HFFc6 (cell line): ENCODE measurements around the gene BCL2. TPM values are rescaled to one million over a fixed set of nuclear protein-coding genes. Genes with fewer than 3 reads are reported as not detected.

ENCODE experiments used
- DNase-seq: peaks from one replicate; pipeline ENCODE4 v3.0.0-alpha.2; 2018
- H3K27ac Mint-ChIP-seq: 2 replicates; pipeline ENCODE4 v1.8.0; 2020; ENCODE audit warnings: mild to moderate bottlenecking, mixed read lengths
- H3K27me3 Mint-ChIP-seq: 2 replicates; pipeline ENCODE4 v1.8.0; 2021; ENCODE audit warnings: mild to moderate bottlenecking, moderate library complexity, mixed read lengths; ENCODE audit not compliant: insufficient read depth
- H3K36me3 Mint-ChIP-seq: 2 replicates; pipeline ENCODE4 v1.8.0; 2021; ENCODE audit warnings: low read depth, mixed read lengths
- H3K4me1 Mint-ChIP-seq: 2 replicates; pipeline ENCODE4 v1.8.0; 2020; ENCODE audit warnings: low read depth, mixed read lengths
- H3K4me3 Mint-ChIP-seq: 2 replicates; pipeline ENCODE4 v1.8.0; 2020; ENCODE audit warnings: mild to moderate bottlenecking, moderate library complexity, mixed read lengths
- H3K9me3 Mint-ChIP-seq: 2 replicates; pipeline ENCODE4 v1.8.0; 2020; ENCODE audit warnings: mild to moderate bottlenecking, mixed read lengths
- total RNA-seq, 6 experiments: library from RNA; stranded (reverse); fragmentation: NEBNext Ultra II Directional; extraction: Animal tissue kit (Norgen Biotek cat#: 25700); gene quantifications; 2 replicates in 1 of 6; 3 replicates in 5 of 6; pipeline ENCODE4 v1.2.3, GENCODE V29; 2021
- TF ChIP-seq, protein P1 (sequence below): fragments of 200-600 bp; sonication (generic); IDR thresholded peaks from 2 replicates; pipeline ENCODE4 v1.5.0; 2021; ENCODE audit warnings: antibody characterized with exemption, mild to moderate bottlenecking

BCL2 gene
- total RNA-seq, 6 experiments from 2014 or later: 0.17 to 1.1 (median 0.95) TPM

DNA sequence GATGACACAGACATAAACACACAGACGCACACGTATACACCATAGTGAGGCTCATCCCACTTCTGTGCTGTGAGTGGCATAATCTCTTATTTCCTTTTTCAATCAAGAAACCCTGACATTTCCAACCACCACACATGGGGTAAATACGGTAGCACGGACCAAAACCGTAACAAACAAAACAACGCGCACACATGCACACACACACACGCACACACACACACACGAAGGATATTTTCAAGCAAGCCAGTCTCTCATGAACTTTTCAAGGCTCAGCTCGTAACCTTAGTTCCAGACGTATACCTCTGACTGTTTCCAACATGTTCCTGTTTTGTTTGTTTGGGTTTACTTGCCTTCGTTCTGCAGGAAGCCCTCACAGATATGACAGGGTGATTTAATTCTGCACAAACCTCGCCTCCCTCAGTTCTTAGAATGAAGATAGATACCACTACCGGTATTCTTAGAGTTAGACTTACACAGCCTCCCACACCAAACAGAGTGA is 119.8 kb downstream of the BCL2 start:
- H3K36me3 Mint-ChIP-seq: no peaks in the 10 kb centered on the region
- no peak for DNase-seq
- no peaks in the 10 kb centered on the region for H3K4me1 Mint-ChIP-seq
- TF ChIP-seq, protein P1, sequence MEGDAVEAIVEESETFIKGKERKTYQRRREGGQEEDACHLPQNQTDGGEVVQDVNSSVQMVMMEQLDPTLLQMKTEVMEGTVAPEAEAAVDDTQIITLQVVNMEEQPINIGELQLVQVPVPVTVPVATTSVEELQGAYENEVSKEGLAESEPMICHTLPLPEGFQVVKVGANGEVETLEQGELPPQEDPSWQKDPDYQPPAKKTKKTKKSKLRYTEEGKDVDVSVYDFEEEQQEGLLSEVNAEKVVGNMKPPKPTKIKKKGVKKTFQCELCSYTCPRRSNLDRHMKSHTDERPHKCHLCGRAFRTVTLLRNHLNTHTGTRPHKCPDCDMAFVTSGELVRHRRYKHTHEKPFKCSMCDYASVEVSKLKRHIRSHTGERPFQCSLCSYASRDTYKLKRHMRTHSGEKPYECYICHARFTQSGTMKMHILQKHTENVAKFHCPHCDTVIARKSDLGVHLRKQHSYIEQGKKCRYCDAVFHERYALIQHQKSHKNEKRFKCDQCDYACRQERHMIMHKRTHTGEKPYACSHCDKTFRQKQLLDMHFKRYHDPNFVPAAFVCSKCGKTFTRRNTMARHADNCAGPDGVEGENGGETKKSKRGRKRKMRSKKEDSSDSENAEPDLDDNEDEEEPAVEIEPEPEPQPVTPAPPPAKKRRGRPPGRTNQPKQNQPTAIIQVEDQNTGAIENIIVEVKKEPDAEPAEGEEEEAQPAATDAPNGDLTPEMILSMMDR: no peak
- no peak overlapping the region for H3K4me3 Mint-ChIP-seq
- H3K27ac Mint-ChIP-seq: no peak overlapping the region
- H3K27me3 Mint-ChIP-seq: peaks cover 3% of the 10 kb centered on the region; the same call in 1 of the 2 replicates
- no peaks in the 10 kb centered on the region for H3K9me3 Mint-ChIP-seq

DNA sequence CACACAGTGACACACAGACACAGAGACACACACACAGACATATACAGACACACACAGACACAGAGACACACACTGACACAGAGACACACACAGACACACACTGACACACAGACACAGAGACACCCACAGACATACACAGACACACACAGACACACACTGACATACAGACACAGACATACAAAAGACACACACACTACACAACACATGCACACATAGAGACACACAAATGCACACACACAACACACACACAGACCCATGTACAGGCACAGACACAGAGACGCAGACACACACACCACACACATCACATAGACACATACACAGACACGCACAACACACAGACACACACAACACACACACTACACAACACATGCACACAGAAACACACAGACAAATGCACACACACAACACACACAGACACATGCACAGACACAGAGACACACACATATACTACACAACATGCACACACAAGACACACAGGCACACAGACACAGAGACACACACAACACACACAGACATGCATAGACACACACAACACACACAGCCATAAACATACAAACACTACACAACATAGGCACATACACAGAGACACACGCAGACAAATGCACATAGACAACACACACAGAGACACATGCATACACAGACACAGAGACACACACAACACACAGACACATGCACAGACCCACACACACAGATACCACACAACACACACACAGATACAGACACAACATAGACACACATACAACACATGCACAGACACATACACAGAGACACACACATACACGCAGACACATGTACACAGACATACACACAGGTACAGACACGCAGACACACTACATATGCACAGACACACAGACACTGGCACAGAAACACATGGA is 120.5 kb downstream of the BCL2 start:
- H3K36me3 Mint-ChIP-seq: no peaks in the 10 kb centered on the region
- no peak overlapping the region for H3K27ac Mint-ChIP-seq
- no peaks in the 10 kb centered on the region for H3K4me1 Mint-ChIP-seq
- DNase-seq: no peak
- TF ChIP-seq, protein P1: no peak
- H3K27me3 Mint-ChIP-seq: no peaks in the 10 kb centered on the region; the same call in 1 of the 2 replicates
- no peak overlapping the region for H3K4me3 Mint-ChIP-seq
- H3K9me3 Mint-ChIP-seq: no peaks in the 10 kb centered on the region

DNA sequence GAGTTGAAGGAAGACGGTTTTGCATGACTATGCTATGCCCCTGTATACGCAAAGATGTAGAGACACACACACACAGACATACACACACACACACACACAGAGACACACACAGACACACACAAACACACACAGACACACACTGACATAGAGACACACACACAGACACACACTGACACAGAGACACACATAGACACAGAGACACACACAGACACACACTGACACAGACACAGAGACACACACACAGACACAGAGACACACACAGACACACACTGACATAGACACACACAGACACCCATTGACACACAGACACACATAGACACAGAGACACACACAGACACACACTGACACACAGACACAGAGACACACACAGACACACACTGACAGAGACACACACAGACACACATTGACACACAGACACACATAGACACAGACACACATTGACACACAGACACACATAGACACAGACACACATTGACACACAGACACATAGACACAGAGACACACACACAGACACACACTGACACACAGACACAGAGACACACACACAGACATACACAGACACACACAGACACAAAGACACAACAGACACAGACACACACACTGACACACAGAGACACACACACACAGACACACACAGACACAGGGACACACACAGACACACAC is 121.3 kb downstream of the BCL2 start:
- Mint-ChIP-seq H3K9me3 (no peaks in the 10 kb centered on the region), H3K27me3 (no peaks in the 10 kb centered on the region; the same call in 1 of the 2 replicates), H3K27ac (no peak overlapping the region), H3K36me3 (no peaks in the 10 kb centered on the region), H3K4me1 (no peaks in the 10 kb centered on the region), H3K4me3 (no peak overlapping the region)
- TF ChIP-seq, protein P1: no peak
- DNase-seq: no peak

DNA sequence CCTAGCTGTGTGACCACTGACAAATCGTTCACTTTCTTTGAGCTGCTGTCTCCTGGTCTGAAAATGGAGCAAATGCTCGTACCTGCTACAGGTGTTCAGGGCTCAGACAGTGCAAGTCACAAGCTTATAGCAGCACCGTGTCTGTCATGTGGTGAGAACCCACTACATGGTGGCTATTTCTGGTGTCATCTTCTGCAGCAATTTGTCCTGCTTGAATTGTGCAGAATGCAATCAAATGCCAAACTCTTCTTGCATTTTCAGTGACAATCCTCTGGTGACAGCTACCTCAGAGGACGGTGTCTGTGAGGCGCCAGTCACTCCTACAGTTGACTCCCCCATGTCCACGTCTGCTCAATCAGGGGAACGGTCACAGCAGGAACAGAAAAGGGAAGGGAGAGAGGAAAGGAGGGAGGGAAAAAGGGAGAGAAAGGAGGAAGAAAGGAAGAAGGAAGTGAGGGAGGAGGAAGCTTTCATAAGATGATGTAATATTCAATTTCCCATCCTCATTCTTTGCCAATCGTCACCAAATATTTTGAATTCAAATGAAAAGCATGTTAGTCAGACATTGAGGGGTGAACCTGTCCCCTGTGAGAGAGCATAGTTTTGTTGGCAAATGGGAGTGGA is 122.2 kb downstream of the BCL2 start:
- no peaks in the 10 kb centered on the region for H3K36me3 Mint-ChIP-seq
- H3K4me3 Mint-ChIP-seq: no peak overlapping the region
- no peaks in the 10 kb centered on the region for H3K4me1 Mint-ChIP-seq
- no peak for DNase-seq
- H3K9me3 Mint-ChIP-seq: no peaks in the 10 kb centered on the region
- H3K27ac Mint-ChIP-seq: no peak overlapping the region
- TF ChIP-seq, protein P1: no peak
- no peaks in the 10 kb centered on the region; the same call in 1 of the 2 replicates for H3K27me3 Mint-ChIP-seq

DNA sequence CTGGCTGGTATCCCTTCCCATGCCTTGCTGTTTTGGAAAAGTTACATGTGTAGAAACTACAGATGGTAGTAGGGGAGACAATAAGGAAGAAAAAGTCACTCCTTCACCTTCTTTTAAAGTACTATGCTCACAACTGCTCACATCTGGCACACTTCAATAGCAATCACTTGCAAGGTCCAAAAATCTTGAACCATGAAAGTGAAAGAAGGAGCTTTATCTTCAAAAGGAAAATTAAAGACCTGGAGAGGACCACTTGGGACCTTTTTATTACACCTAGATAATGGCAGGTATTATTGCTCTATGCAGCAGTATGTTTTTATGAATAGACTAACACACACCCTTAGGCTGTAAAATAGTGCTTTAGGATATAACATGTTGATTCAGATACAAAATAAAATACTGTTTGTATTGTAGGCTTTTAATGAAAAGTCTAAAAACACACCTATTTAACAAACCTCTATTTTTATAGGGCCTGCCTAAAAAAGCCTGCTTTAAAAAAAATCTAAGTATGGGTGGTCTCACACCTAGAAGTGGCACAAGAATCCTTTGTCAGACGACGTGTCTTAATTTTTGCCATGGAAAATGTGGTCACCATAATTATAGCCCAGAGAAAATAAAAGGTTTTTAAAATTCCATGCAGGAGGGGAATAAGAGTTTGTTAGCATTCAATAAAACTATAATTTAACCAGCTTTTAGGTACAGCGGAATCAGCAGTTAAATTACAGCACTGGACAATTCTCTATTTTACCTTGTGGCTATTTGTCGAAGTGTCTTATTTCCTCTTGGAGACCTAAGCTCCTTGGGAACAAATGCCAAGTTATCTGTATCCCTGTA is 124.0 kb downstream of the BCL2 start:
- Mint-ChIP-seq H3K9me3 (no peaks in the 10 kb centered on the region), H3K36me3 (no peaks in the 10 kb centered on the region), H3K27ac (no peak overlapping the region), H3K27me3 (no peaks in the 10 kb centered on the region; the same call in none of the 2 replicates), H3K4me1 (no peaks in the 10 kb centered on the region), H3K4me3 (no peak overlapping the region)
- TF ChIP-seq, protein P1: no peak
- no peak for DNase-seq
